GM10266 (cell line): Measurements from ENCODE around the gene SND1.

Experiments
- DNase-seq: peaks from one replicate; pipeline ENCODE4 v3.0.0; 2012; ENCODE audit errors: extremely low spot score
- TF ChIP-seq, protein P1 (sequence below): IDR thresholded peaks from 2 replicates; pipeline ENCODE4 v1.5.1; 2012; ENCODE audit warnings: mild to moderate bottlenecking, low read depth; ENCODE audit not compliant: control insufficient read depth, insufficient read depth; ENCODE audit errors: missing control alignments

Gene SND1

DNA sequence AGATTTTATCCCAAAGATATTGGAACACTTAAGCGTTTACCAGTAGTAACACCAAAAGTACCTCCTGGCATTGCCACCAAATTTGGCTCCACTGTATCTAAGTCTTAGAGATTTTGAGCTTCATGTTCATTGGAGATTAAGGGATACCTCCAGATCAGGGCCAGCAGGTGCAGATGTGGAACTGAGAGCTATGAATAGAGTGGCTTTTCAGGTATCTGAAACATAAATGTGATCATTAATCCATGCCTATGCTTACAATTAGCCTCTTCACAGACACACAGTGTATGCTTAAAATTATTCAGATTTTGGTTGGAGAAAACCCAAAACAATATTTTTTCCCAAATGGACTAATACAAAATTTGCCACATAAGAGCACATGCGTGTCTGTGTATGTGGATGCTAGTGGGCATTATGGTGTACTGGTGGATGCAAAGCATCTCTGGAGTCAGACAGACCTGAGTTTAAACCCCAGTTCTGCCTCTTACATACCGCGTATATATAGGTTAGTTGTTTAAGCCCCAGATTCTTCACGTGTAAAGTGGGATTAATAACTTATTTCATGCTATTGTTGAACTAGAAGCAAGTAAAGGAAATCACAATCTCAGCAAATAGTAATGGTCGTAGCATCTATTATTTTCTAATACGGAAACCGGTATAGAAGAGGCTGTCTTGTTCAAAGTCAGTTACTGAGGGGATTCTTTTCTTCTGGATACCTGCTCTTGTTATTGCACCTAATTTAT lies 386.1 kb downstream of the SND1 start:
- TF ChIP-seq, protein P1, sequence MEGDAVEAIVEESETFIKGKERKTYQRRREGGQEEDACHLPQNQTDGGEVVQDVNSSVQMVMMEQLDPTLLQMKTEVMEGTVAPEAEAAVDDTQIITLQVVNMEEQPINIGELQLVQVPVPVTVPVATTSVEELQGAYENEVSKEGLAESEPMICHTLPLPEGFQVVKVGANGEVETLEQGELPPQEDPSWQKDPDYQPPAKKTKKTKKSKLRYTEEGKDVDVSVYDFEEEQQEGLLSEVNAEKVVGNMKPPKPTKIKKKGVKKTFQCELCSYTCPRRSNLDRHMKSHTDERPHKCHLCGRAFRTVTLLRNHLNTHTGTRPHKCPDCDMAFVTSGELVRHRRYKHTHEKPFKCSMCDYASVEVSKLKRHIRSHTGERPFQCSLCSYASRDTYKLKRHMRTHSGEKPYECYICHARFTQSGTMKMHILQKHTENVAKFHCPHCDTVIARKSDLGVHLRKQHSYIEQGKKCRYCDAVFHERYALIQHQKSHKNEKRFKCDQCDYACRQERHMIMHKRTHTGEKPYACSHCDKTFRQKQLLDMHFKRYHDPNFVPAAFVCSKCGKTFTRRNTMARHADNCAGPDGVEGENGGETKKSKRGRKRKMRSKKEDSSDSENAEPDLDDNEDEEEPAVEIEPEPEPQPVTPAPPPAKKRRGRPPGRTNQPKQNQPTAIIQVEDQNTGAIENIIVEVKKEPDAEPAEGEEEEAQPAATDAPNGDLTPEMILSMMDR: no peak
- DNase-seq: no peak

DNA sequence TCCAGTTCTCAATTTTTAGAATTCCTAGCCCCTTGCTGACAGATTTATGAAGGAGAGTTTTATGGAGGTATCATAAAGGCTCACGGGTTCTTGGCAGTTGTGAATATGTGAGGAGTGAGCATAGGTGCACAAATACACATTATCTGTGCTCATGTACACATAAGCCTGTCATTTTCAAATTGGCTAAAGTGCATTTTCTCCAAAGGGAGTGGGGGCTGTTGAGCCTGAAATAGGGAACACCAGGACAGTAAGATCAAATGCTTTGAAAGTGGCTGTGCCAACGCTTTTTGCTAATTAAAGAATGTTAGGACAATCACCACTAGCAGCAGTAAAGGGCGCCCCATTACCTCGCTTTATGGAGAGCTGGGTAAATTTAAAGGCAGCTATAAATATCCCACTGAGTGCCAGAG lies 387.6 kb downstream of the SND1 start:
- TF ChIP-seq, protein P1: no peak
- no peak for DNase-seq

DNA sequence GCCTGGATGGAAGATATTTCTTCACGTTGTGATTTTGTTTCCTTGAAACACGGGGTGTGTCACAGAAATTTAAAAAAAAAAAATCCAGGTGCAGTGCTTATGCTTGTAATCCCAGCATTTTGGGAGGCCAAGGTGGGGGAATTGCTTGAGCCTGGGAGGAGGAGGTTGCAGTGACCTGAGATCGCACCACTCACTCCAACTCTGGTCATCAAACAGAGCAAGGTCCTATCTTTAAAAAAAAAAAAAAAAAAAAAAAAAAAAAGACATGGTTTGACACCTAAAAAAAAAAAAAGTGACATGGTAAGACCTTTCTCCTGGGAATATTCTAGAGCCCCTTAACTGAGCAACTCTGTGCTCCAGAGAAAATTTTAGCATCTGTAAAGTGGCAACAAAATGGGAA lies 388.2 kb downstream of the SND1 start:
- TF ChIP-seq, protein P1: no peak
- no peak for DNase-seq

DNA sequence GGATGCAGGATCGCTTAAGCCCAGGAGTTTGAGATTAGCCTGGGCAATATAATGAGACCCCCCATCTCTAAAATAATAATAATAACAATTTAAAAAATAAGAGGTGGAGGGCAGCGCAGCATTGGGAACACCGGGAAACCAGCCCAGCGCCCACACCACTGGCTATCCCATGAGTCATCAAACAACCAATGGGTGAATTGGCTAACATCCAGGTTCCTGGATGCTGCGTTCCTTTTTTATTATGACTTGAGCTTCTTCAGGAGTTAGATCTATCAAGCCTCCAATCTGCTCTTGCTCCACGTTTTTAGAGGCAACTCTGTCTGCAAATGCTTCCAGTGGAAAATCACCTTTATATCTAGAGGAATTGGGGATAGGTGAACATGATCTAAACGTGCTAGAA lies 389.2 kb downstream of the SND1 start:
- TF ChIP-seq, protein P1: no peak
- DNase-seq: no peak

DNA sequence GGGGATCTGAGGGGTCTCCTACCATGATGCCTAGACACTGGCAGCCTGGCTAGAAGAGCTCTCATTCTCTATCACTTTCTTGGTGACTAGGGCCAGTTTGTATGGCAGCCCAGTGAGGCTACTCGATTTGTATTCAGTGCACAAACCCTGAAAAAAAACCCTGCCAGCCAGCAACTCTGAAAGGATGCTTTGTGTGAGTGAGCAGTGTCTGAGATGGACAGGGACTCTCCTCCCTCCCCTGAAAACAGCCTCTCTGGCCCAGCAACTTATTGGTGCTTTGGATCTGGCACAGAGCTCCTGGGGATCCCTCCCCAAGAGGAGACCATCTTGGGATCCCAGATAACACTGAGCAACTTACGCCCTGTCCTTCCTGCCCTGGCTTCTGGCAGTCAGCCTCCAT lies 390.0 kb downstream of the SND1 start:
- TF ChIP-seq, protein P1: no peak

DNA sequence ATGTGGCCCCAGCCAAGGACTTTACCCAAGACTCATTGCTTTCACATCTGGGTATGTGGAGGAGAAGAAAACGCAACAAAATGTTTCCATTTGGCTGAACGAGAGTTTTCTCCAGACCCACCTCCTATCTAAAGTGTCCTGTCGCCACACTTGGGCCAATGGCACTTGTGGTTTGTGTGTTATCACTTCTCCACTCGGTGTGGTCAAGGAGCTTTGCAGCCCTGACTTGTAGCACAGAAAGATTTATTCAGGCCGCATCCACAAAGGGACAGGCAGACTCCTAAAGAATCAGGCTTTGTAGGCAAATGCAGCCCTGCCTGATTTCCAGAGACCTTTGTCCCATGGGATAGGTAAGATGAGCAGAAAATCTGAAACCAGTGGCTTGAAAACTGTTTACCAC lies 392.1 kb downstream of the SND1 start:
- DNase-seq: no peak
- TF ChIP-seq, protein P1: no peak

More for the DNA sequence above, 390.0 kb downstream of the SND1 start:
- DNase-seq: no peak

DNA sequence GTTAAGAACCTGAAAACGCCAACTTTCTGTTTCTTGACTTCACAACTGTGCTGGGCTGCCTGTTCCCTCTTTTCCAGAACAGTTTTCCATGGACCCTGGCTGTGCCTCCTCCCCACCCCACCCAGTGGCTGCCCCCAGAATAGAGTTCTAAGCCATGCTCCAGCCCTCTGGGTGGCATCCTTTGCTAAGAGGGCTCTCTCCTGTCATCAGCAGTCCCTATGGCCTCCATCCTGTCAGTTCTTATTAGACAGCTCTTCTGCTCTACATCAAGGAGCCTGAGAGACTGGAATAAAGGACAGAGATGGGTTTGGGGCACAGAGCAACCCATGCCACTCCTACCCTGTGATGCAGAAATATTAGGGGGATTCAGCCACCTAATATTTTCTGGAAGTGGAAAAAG lies 393.2 kb downstream of the SND1 start:
- DNase-seq: no peak
- TF ChIP-seq, protein P1: no peak
